ENCODE data around the gene TPK1. TPM values are rescaled to one million over a fixed set of nuclear protein-coding genes. Genes with fewer than 3 reads are reported as not detected.

The TPK1 gene
- polyA plus RNA-seq, 1 of the 3 experiments (the other 2 are of a cell fraction): 3.3 TPM

DNA sequence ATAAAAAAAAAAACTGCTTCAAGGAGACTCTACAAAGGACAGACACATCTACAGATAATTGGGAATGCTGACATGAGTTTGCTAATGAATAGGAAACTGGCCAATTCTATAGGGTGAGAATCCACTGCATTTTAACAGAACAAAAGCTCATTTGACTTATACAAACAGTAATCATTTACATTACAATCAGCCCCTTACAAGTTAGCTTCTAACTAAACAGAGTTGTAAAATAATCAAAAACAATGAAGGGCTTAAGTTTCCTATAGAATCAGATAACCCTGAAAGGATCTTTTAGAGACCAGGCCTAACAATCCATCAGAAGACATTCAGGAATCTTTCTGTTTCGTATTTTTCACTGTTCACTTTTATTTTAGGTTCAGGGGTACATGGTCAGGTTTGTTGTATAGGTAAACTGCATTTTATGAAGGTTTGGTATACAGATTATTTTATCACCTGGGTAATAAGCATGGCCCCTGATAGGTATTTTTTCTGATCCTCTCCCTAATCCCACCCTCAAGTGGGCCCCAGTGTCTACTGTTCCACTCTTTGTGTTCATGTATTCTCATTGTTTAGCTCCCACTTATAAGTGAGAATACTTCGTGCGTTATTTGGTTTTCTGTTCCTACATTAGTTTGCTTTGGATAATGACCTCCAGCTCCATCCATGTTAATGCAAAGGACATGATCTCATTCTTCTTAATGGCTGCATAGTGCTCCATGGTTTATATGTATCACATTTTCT lies 301.0 kb downstream of the TPK1 start:
- DNase-seq: no peak
- Histone ChIP-seq H3K27me3 (ENCODE audit: insufficient read depth) (no peaks in the 10 kb centered on the region), H2AFZ (ENCODE audit: low read depth) (no peak overlapping the region), H3K9me2 (no peaks in the 10 kb centered on the region; the same call in 1 of the 2 replicates), H4K20me1 (ENCODE audit: insufficient read depth) (no peaks in the 10 kb centered on the region), H3K9ac (no peak overlapping the region), H3K27ac (ENCODE audit: low read depth in 2 of 2, low read length in 1 of 2) (no peak overlapping the region), H3K4me2 (no peak overlapping the region), H3K79me2 (ENCODE audit: insufficient read depth) (no peaks in the 10 kb centered on the region), H3K36me3 (replicated peaks in 1 of 2; ENCODE audit: control insufficient read depth in 1 of 2, insufficient read depth in 2 of 2, low read length in 1 of 2) (no peaks in the 10 kb centered on the region), H3K9me3 (no peaks in the 10 kb centered on the region), H3K4me1 (ENCODE audit: control insufficient read depth in 1 of 2, insufficient read depth in 2 of 2, low read depth in 1 of 2, low read length in 1 of 2) (no peaks in the 10 kb centered on the region), H3F3A (replicated peaks; ENCODE audit: insufficient read depth) (no peaks in the 10 kb centered on the region), H3K4me3 (ENCODE audit: low read depth in 2 of 2, low read length in 1 of 2) (no peak overlapping the region)
- ChIA-PET POLR2A (no interaction called here), CTCF (interaction anchor here (1.2 kb wide), 1 partner anchor 19 kb away, joined by 5 read pairs; no protein-coding TSS in a partner anchor)
- WGBS (ENCODE audit: low lambda C conversion rate): 46% methylated on average over 3 of the region's 3 CpGs
- no peak for TF ChIP-seq TCF12 (IDR thresholded peaks at IDR 0.05)
- TF ChIP-seq EZH2phosphoT487 (IDR thresholded peaks at IDR 0.05; ENCODE audit: borderline replicate concordance, low read depth): no peak
- TF ChIP-seq RCOR1 (IDR thresholded peaks at IDR 0.05; ENCODE audit: low read length): no peak
- no peak for TF ChIP-seq NFIC (IDR thresholded peaks at IDR 0.05; ENCODE audit: borderline replicate concordance)
- TF ChIP-seq FOXM1 (IDR thresholded peaks at IDR 0.05; ENCODE audit: low read depth): no peak
- TF ChIP-seq GABPA (IDR thresholded peaks at IDR 0.05; ENCODE audit: low read depth): no peak
- TF ChIP-seq FOXJ3 (CRISPR knock-in tag; IDR thresholded peaks at IDR 0.05): no peak
- TF ChIP-seq, protein P1, sequence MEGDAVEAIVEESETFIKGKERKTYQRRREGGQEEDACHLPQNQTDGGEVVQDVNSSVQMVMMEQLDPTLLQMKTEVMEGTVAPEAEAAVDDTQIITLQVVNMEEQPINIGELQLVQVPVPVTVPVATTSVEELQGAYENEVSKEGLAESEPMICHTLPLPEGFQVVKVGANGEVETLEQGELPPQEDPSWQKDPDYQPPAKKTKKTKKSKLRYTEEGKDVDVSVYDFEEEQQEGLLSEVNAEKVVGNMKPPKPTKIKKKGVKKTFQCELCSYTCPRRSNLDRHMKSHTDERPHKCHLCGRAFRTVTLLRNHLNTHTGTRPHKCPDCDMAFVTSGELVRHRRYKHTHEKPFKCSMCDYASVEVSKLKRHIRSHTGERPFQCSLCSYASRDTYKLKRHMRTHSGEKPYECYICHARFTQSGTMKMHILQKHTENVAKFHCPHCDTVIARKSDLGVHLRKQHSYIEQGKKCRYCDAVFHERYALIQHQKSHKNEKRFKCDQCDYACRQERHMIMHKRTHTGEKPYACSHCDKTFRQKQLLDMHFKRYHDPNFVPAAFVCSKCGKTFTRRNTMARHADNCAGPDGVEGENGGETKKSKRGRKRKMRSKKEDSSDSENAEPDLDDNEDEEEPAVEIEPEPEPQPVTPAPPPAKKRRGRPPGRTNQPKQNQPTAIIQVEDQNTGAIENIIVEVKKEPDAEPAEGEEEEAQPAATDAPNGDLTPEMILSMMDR (IDR thresholded peaks at IDR 0.05): no peak

DNA sequence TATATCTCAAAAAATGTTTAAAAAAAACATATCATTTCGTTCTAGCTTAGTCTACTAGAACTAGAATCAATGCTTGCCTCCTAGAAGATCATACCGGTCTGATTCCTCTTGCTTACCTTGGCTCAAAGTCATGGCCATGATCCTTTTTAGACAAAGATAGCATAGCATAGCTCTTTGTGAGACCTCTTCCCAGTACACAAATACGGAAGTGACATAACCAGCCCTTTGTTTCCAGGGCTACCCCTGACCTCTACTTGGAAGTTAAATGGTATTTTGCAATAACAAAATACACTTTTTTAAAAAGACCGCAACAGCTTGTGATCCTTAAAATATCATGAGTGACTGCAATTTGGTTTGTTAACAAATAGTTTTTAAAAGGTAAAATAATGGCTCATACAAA lies 301.7 kb downstream of the TPK1 start:
- Histone ChIP-seq H2AFZ (ENCODE audit: low read depth) (no peak overlapping the region), H3K79me2 (ENCODE audit: insufficient read depth) (no peaks in the 10 kb centered on the region), H4K20me1 (ENCODE audit: insufficient read depth) (no peaks in the 10 kb centered on the region), H3F3A (replicated peaks; ENCODE audit: insufficient read depth) (no peaks in the 10 kb centered on the region), H3K4me1 (ENCODE audit: control insufficient read depth in 1 of 2, insufficient read depth in 2 of 2, low read depth in 1 of 2, low read length in 1 of 2) (no peaks in the 10 kb centered on the region), H3K27me3 (ENCODE audit: insufficient read depth) (no peaks in the 10 kb centered on the region), H3K4me3 (ENCODE audit: low read depth in 2 of 2, low read length in 1 of 2) (no peak overlapping the region), H3K4me2 (no peak overlapping the region), H3K9me2 (no peaks in the 10 kb centered on the region), H3K9ac (no peak overlapping the region), H3K36me3 (replicated peaks in 1 of 2; ENCODE audit: control insufficient read depth in 1 of 2, insufficient read depth in 2 of 2, low read length in 1 of 2) (no peaks in the 10 kb centered on the region), H3K27ac (ENCODE audit: low read depth in 2 of 2, low read length in 1 of 2) (no peak overlapping the region), H3K9me3 (no peaks in the 10 kb centered on the region)
- no peak for DNase-seq
- POLR2A ChIA-PET: no interaction called here
- TF ChIP-seq, protein P2, sequence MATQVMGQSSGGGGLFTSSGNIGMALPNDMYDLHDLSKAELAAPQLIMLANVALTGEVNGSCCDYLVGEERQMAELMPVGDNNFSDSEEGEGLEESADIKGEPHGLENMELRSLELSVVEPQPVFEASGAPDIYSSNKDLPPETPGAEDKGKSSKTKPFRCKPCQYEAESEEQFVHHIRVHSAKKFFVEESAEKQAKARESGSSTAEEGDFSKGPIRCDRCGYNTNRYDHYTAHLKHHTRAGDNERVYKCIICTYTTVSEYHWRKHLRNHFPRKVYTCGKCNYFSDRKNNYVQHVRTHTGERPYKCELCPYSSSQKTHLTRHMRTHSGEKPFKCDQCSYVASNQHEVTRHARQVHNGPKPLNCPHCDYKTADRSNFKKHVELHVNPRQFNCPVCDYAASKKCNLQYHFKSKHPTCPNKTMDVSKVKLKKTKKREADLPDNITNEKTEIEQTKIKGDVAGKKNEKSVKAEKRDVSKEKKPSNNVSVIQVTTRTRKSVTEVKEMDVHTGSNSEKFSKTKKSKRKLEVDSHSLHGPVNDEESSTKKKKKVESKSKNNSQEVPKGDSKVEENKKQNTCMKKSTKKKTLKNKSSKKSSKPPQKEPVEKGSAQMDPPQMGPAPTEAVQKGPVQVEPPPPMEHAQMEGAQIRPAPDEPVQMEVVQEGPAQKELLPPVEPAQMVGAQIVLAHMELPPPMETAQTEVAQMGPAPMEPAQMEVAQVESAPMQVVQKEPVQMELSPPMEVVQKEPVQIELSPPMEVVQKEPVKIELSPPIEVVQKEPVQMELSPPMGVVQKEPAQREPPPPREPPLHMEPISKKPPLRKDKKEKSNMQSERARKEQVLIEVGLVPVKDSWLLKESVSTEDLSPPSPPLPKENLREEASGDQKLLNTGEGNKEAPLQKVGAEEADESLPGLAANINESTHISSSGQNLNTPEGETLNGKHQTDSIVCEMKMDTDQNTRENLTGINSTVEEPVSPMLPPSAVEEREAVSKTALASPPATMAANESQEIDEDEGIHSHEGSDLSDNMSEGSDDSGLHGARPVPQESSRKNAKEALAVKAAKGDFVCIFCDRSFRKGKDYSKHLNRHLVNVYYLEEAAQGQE (IDR thresholded peaks at IDR 0.05; ENCODE audit: low read depth, low read length): no peak
- TF ChIP-seq EZH2phosphoT487 (IDR thresholded peaks at IDR 0.05; ENCODE audit: borderline replicate concordance, low read depth) (no peak), RAD21 (IDR thresholded peaks at IDR 0.05; ENCODE audit: low read length) (no peak)
- 42% methylated on average over 4 of the region's 4 CpGs for WGBS (ENCODE audit: low lambda C conversion rate)
- CTCF ChIA-PET: interaction anchor here (1.2 kb wide), 1 partner anchor 18 kb away, joined by 5 read pairs; no protein-coding TSS in a partner anchor
